WI38 (cell line): ENCODE data around the gene IFIT5.

Source experiments
- H3K4me3 ChIP-seq: 2 replicates; pipeline ENCODE4 v1.5.1; 2011; ENCODE audit warnings: low read depth, mild to moderate bottlenecking, control low read depth, low read length
- TF ChIP-seq, protein P1 (sequence below): IDR thresholded peaks from 2 replicates; pipeline ENCODE4 v1.5.1; 2012; ENCODE audit warnings: low read depth, mild to moderate bottlenecking, control low read depth, low read length

Gene IFIT5

DNA sequence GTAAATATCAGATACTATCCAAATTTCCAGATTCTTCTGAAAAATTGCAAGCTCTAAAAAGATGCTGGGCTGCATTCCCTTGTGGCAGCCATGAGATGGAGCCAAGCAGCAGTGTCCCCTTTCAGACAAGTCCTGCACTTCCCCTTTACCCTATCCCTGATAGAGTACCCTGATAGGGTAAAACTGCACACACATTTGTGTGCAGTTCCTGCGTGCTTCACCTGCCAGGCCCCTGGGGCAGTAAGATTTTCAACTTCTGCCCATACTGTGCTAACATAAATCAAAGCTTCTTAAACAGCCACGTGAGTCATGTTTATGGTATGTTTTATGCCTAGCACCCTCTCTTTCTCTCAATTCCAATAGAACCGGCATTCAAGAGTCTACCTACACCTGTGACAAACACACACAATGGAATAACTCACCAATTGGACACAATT, 52.2 kb downstream of the IFIT5 start:
- TF ChIP-seq, protein P1, sequence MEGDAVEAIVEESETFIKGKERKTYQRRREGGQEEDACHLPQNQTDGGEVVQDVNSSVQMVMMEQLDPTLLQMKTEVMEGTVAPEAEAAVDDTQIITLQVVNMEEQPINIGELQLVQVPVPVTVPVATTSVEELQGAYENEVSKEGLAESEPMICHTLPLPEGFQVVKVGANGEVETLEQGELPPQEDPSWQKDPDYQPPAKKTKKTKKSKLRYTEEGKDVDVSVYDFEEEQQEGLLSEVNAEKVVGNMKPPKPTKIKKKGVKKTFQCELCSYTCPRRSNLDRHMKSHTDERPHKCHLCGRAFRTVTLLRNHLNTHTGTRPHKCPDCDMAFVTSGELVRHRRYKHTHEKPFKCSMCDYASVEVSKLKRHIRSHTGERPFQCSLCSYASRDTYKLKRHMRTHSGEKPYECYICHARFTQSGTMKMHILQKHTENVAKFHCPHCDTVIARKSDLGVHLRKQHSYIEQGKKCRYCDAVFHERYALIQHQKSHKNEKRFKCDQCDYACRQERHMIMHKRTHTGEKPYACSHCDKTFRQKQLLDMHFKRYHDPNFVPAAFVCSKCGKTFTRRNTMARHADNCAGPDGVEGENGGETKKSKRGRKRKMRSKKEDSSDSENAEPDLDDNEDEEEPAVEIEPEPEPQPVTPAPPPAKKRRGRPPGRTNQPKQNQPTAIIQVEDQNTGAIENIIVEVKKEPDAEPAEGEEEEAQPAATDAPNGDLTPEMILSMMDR = peak; percentile 57
- H3K4me3 ChIP-seq = no peak overlapping the region

DNA sequence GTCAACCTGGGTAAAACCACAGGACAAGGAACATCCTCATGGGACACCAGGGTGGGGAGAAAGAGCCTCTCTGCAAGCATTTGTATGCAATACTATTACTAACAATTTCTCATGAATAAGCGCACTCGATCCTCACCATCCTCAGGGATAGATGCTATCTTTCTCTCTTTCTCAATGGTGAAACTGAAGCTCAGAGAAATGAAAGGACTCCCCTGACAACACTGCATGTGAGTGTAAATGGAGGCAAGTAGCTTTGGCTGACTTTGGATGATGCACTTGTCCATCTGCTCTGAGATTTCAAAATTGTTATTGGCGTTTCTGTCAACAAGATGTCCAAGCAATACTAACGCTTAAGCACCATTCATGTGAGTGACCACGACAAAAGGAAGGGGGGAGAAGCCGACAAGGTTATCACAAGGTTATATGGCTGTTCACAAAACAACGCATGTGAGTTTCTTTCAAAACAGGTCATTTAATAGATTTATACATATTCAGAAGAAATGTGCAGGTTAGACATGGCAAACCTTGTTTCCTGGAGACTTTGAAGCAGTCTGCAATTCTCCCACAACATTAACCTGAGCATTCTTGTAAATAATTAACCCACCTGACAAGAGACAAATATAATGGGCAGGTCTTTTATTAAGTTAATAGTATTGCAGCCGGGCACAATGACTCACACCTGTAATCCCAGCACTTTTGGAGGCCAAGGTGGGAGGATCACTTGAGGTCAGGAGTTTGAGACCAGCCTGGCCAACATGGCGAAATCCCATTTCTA, 54.0 kb downstream of the IFIT5 start:
- TF ChIP-seq, protein P1 = no peak
- H3K4me3 ChIP-seq = no peak overlapping the region

DNA sequence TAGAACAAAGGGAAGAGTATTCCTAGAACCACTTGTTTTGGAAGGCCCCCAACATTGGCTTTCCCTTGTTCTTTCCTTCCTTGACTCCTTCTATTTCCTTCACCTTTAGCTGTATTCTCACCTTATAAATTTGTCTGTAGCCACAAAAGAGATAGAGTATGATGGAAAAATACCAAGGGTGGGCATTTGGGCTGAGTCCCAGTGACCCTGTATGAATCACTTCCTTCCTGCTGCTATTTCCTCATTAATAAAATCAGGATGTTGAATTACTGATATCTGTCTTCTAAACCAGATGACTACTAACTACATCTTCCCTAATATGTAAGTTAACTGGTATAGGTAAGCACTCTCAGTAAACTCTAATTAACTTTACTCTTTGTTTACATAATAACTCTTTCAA, 55.1 kb downstream of the IFIT5 start:
- TF ChIP-seq, protein P1 = no peak
- no peak overlapping the region for H3K4me3 ChIP-seq
